ENCODE results near the gene IL1RAPL1.

IL1RAPL1 gene

DNA sequence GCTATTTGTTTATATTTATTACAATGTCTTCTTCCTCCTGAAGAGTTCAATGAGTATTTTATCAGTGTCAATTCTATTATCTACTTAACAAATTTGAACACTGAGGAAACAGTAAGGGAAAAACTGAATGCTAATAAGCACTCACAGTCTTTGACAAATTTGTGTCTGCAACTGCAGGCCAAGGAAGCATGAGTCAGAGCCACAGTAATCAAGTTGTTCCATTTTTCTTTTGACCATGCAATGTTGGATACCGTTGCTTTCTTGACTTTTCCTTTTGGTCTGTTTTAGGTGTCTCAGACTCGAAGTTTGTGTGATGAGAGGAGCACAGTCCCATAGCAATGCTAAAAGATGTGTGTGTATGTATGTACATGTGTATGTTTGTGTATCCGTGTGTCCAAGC, 359.6 kb downstream of the IL1RAPL1 start:
- TF ChIP-seq, protein P1, sequence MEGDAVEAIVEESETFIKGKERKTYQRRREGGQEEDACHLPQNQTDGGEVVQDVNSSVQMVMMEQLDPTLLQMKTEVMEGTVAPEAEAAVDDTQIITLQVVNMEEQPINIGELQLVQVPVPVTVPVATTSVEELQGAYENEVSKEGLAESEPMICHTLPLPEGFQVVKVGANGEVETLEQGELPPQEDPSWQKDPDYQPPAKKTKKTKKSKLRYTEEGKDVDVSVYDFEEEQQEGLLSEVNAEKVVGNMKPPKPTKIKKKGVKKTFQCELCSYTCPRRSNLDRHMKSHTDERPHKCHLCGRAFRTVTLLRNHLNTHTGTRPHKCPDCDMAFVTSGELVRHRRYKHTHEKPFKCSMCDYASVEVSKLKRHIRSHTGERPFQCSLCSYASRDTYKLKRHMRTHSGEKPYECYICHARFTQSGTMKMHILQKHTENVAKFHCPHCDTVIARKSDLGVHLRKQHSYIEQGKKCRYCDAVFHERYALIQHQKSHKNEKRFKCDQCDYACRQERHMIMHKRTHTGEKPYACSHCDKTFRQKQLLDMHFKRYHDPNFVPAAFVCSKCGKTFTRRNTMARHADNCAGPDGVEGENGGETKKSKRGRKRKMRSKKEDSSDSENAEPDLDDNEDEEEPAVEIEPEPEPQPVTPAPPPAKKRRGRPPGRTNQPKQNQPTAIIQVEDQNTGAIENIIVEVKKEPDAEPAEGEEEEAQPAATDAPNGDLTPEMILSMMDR (conservative IDR thresholded peaks at IDR 0.05) = no peak
- H3K27ac ChIP-seq = no peak overlapping the region

DNA sequence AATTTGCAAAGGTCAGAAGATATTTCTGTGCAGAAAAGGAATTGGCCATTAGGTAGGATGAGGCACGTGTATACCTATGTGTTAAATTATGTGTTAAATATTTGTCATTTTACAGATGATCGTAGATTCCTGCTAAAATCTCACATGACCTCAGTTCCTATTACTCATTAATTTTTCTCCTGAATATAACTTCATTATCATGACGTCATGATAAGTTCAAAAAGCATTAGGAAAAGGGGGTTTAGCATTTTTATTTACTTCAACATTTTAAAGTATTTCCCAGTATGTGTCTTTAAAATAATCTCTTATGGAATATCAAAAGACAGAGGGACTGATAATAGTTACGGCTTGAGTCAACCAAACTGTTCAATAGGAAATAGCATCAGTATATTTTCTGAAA, 372.8 kb downstream of the IL1RAPL1 start:
- TF ChIP-seq, protein P1 (conservative IDR thresholded peaks at IDR 0.05) = no peak
- no peak overlapping the region for H3K27ac ChIP-seq

DNA sequence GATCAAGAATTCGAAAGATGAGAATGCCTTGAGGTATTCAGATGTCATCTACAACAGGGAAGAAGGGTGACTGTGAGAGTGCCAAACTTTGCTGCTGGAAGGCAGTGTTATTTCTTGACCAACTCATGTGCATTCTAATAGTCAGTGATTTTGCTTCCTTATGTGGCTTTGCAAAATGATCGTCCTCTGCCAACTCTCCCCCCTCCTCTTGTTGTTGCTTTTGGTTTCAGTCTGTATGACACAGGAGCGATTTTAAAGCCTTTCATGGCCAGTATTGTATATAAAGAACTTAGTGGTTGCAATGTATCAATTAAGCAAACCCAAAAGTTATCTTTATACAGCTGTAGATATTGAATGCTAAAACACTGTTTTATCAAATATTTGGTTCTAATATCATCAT, 379.1 kb downstream of the IL1RAPL1 start:
- TF ChIP-seq, protein P1 (conservative IDR thresholded peaks at IDR 0.05) = no peak
- no peak overlapping the region for H3K27ac ChIP-seq

DNA sequence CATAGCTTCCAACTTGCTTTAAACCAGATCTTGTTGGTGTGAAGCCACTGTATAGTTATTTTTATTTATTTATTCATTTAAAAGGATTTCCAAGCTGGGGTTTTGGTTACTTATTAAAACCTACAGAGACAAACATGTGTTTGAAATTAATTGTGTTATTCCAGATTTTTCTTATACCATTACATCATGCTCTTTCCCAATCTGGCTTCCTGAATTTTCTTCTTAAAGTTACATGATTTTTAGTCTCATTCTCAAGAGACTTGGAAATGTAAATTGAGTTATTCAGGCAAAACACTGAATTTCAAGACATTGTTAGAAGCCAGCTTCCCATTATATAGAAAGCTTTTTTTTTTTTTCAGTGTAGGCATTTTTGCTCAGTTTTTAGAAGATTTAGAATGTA, 381.9 kb downstream of the IL1RAPL1 start:
- TF ChIP-seq, protein P1 (conservative IDR thresholded peaks at IDR 0.05) = no peak
- no peak overlapping the region for H3K27ac ChIP-seq

DNA sequence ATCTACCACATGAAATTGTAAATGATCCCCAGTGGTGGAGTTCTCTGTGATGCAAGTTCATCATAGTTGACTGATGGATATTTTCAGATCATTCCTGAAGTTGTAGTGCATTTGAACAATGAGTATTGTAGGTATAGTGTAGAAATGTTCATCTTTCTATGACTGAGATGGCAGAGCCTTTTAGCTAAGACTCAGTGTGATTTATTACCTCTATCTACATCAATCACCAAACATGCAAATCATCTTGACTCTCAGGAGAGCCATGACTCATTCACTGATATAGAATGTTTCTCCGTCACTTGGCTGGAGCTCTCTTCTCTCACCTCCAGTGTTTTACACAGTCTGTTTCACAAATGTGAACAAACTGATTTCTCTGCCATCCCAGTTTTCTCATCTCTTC, 392.6 kb downstream of the IL1RAPL1 start:
- TF ChIP-seq, protein P1 (conservative IDR thresholded peaks at IDR 0.05) = no peak

DNA sequence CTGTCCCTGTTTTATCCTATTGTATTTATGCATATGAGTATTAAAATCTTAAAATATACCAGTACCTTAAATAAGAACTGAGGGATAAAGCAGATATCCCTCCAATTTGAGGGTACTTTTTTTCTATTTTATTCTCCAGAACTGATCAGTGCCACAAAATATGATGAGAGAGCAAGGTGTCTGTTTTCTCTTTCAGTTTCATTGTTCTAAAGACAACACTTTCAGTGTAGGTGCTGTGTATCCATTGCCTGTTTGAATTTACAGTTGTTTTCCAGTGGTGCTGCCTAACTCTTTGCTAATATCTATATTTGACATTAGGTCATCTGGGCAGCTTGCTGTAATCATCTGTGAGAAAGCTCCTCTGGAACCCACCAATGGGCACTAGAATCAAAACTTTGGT, 394.7 kb downstream of the IL1RAPL1 start:
- H3K27ac ChIP-seq = no peak overlapping the region
- TF ChIP-seq, protein P1 (conservative IDR thresholded peaks at IDR 0.05) = no peak

More for the DNA sequence above, 392.6 kb downstream of the IL1RAPL1 start:
- no peak overlapping the region for H3K27ac ChIP-seq

DNA sequence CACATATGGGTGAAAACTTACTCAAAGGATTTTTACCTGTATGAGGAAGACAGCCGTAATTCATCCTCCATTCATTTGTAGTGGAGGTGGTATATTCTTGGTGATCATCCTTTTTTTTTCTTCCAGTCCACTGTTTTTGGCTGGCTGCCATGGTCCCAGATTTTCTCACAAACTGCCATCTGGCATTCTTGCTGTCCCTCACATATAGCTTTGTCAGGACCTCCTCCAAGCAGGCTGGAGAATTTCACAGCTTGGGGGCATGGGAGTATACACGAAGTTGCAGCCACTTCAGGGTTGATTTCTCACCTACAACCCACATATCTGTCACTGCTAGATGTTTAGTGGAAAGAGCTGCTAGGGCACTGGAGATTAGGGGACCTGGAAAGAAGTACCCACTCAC, 401.0 kb downstream of the IL1RAPL1 start:
- no peak overlapping the region for H3K27ac ChIP-seq
- TF ChIP-seq, protein P1 (conservative IDR thresholded peaks at IDR 0.05) = no peak

Data from VCaP (cell line).